Measurements from ENCODE around the gene ABITRAM. TPM values are rescaled to one million over a fixed set of nuclear protein-coding genes. Genes with fewer than 3 reads are reported as not detected.

Gene ABITRAM
- total RNA-seq, 4 donors from 2014 or later = 1.3 to 13.1 (median 6.3) TPM

GRCh38 chr9:108951578-108951977 lies 17.4 kb downstream of the ABITRAM start:
- TF ChIP-seq POLR2A (IDR thresholded peaks at IDR 0.05) = no peak
- TF ChIP-seq, protein P1, sequence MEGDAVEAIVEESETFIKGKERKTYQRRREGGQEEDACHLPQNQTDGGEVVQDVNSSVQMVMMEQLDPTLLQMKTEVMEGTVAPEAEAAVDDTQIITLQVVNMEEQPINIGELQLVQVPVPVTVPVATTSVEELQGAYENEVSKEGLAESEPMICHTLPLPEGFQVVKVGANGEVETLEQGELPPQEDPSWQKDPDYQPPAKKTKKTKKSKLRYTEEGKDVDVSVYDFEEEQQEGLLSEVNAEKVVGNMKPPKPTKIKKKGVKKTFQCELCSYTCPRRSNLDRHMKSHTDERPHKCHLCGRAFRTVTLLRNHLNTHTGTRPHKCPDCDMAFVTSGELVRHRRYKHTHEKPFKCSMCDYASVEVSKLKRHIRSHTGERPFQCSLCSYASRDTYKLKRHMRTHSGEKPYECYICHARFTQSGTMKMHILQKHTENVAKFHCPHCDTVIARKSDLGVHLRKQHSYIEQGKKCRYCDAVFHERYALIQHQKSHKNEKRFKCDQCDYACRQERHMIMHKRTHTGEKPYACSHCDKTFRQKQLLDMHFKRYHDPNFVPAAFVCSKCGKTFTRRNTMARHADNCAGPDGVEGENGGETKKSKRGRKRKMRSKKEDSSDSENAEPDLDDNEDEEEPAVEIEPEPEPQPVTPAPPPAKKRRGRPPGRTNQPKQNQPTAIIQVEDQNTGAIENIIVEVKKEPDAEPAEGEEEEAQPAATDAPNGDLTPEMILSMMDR (IDR thresholded peaks at IDR 0.05) = no peak
- Histone ChIP-seq H3K27me3 (no peaks in the 10 kb centered on the region), H3K9me3 (no peaks in the 10 kb centered on the region), H3K27ac (no peak overlapping the region), H3K4me1 (no peaks in the 10 kb centered on the region), H3K36me3 (no peaks in the 10 kb centered on the region), H3K4me3 (no peak overlapping the region)
- DNase-seq = no peak
- intact Hi-C loops (cut with DNase I; ENCODE audit: low total_unique reads) = no loop called here

GRCh38 chr9:108953983-108954574 lies 19.9 kb downstream of the ABITRAM start:
- H3K9me3 ChIP-seq = no peaks in the 10 kb centered on the region
- no peak for TF ChIP-seq POLR2A (IDR thresholded peaks at IDR 0.05)
- TF ChIP-seq, protein P1 (IDR thresholded peaks at IDR 0.05) = peak; percentile 57 to 70 (median 60)
- no peak for DNase-seq
- no peaks in the 10 kb centered on the region for H3K27me3 ChIP-seq
- peak overlapping the region; percentile 30 to 75 for H3K27ac ChIP-seq
- H3K4me1 ChIP-seq = no peaks in the 10 kb centered on the region
- intact Hi-C loops (cut with DNase I; ENCODE audit: low total_unique reads) = no loop called here
- H3K36me3 ChIP-seq = no peaks in the 10 kb centered on the region
- no peak overlapping the region for H3K4me3 ChIP-seq

- H3K9me3 ChIP-seq = no peaks in the 10 kb centered on the region
- H3K4me3 ChIP-seq = no peak overlapping the region
- intact Hi-C loops (cut with DNase I; ENCODE audit: low total_unique reads) = no loop called here
- no peak overlapping the region for H3K27ac ChIP-seq
- H3K27me3 ChIP-seq = no peaks in the 10 kb centered on the region
- H3K36me3 ChIP-seq = no peaks in the 10 kb centered on the region
- TF ChIP-seq, protein P1 (IDR thresholded peaks at IDR 0.05) = no peak
- no peak for TF ChIP-seq POLR2A (IDR thresholded peaks at IDR 0.05)
- no peaks in the 10 kb centered on the region for H3K4me1 ChIP-seq
- DNase-seq = no peak
Observed at GRCh38 chr9:108956022-108956630, 21.9 kb downstream of the ABITRAM start.

GRCh38 chr9:108956631-108957026 lies 22.4 kb downstream of the ABITRAM start:
- intact Hi-C loops (cut with DNase I; ENCODE audit: low total_unique reads) = no loop called here
- Histone ChIP-seq H3K27me3 (no peaks in the 10 kb centered on the region), H3K27ac (no peak overlapping the region), H3K4me3 (no peak overlapping the region), H3K9me3 (no peaks in the 10 kb centered on the region), H3K4me1 (no peaks in the 10 kb centered on the region), H3K36me3 (no peaks in the 10 kb centered on the region)
- no peak for DNase-seq
- no peak for TF ChIP-seq POLR2A (IDR thresholded peaks at IDR 0.05)
- TF ChIP-seq, protein P1 (IDR thresholded peaks at IDR 0.05) = no peak

- intact Hi-C loops (cut with DNase I; ENCODE audit: low total_unique reads) = no loop called here
- Histone ChIP-seq H3K4me1 (no peaks in the 10 kb centered on the region), H3K4me3 (no peak overlapping the region), H3K27me3 (no peaks in the 10 kb centered on the region), H3K27ac (no peak overlapping the region), H3K9me3 (no peaks in the 10 kb centered on the region), H3K36me3 (no peaks in the 10 kb centered on the region)
- no peak for TF ChIP-seq POLR2A (IDR thresholded peaks at IDR 0.05)
- TF ChIP-seq, protein P1 (IDR thresholded peaks at IDR 0.05) = no peak
- no peak for DNase-seq
Observed at GRCh38 chr9:108960331-108960730, 26.1 kb downstream of the ABITRAM start.
